Nephron progenitor cell (in vitro differentiated cells): ENCODE results near the gene CYLD.

Source experiments
- DNase-seq: peaks from one replicate; pipeline ENCODE4 v3.0.0; 2021
- H3K27ac Mint-ChIP-seq: 2 replicates; pipeline ENCODE4 v1.8.0; 2021; ENCODE audit warnings: mild to moderate bottlenecking, moderate library complexity, mixed read lengths
- H3K27me3 Mint-ChIP-seq: 2 replicates; pipeline ENCODE4 v1.8.0; 2021; ENCODE audit warnings: mild to moderate bottlenecking, low read depth, mixed read lengths; ENCODE audit not compliant: poor library complexity
- H3K36me3 Mint-ChIP-seq: 2 replicates; pipeline ENCODE4 v1.8.0; 2021; ENCODE audit warnings: low read depth, mixed read lengths
- H3K4me1 Mint-ChIP-seq: 2 replicates; pipeline ENCODE4 v1.8.0; 2021; ENCODE audit warnings: mixed read lengths
- H3K4me3 Mint-ChIP-seq: 2 replicates; pipeline ENCODE4 v1.8.0; 2021; ENCODE audit warnings: mild to moderate bottlenecking, moderate library complexity, mixed read lengths
- H3K9me3 Mint-ChIP-seq: 2 replicates; pipeline ENCODE4 v1.8.0; 2021; ENCODE audit warnings: mild to moderate bottlenecking, moderate library complexity, mixed read lengths
- TF ChIP-seq, protein P1 (sequence below): fragments of 200-600 bp; sonication (generic); IDR thresholded peaks from 2 replicates; pipeline ENCODE4 v1.5.0; 2021; ENCODE audit warnings: antibody characterized with exemption

Gene CYLD

DNA sequence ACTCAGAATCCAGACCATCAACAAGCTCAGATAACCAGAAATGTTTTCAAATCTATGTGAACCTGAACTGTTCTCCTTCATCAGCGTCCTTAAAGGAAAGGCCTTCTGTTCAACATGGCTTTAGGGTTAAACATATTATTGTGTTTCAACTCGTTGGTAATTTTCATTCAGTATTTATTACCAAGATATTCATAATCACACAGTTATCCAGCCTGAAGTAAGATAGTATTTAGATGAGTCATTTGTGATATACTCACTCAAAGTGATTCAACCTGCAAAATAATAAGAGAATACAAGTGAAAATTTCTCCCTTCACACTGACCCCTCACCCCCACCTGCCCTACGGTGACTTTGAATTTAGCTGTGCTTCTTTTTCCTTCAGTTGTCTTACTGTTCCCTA is 3.0 kb downstream of the CYLD start:
- peaks cover 35% of the 10 kb centered on the region for H3K4me1 Mint-ChIP-seq
- peaks cover 23% of the 10 kb centered on the region for H3K27me3 Mint-ChIP-seq
- no peaks in the 10 kb centered on the region for H3K9me3 Mint-ChIP-seq
- DNase-seq = no peak
- no peak overlapping the region for H3K4me3 Mint-ChIP-seq
- H3K36me3 Mint-ChIP-seq = peaks cover 8% of the 10 kb centered on the region
- TF ChIP-seq, protein P1, sequence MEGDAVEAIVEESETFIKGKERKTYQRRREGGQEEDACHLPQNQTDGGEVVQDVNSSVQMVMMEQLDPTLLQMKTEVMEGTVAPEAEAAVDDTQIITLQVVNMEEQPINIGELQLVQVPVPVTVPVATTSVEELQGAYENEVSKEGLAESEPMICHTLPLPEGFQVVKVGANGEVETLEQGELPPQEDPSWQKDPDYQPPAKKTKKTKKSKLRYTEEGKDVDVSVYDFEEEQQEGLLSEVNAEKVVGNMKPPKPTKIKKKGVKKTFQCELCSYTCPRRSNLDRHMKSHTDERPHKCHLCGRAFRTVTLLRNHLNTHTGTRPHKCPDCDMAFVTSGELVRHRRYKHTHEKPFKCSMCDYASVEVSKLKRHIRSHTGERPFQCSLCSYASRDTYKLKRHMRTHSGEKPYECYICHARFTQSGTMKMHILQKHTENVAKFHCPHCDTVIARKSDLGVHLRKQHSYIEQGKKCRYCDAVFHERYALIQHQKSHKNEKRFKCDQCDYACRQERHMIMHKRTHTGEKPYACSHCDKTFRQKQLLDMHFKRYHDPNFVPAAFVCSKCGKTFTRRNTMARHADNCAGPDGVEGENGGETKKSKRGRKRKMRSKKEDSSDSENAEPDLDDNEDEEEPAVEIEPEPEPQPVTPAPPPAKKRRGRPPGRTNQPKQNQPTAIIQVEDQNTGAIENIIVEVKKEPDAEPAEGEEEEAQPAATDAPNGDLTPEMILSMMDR = no peak
- H3K27ac Mint-ChIP-seq = no peak overlapping the region

DNA sequence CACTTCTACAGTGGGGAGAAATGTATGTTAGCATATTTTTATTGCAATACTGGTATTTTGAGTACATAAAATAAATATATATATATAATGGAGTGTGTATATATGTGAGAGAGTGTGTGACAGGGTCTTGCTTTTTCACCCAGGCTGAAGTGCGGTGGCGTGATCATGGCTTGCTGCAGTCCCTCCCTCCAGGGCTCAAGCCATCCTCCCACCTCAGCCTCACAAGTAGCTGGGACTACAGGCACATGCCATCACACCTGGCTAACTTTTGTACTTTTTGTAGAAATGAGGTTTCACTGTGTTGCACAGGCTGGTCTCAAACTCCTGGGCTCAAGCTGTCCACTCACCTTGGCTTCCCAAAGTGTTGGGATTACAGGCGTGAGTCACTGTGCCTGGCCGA is 4.1 kb downstream of the CYLD start:
- TF ChIP-seq, protein P1 = no peak
- DNase-seq = no peak
- no peaks in the 10 kb centered on the region for H3K9me3 Mint-ChIP-seq
- peaks cover 19% of the 10 kb centered on the region for H3K27me3 Mint-ChIP-seq
- H3K36me3 Mint-ChIP-seq = peaks cover 8% of the 10 kb centered on the region
- H3K4me3 Mint-ChIP-seq = no peak overlapping the region
- peaks cover 30% of the 10 kb centered on the region for H3K4me1 Mint-ChIP-seq
- no peak overlapping the region for H3K27ac Mint-ChIP-seq

DNA sequence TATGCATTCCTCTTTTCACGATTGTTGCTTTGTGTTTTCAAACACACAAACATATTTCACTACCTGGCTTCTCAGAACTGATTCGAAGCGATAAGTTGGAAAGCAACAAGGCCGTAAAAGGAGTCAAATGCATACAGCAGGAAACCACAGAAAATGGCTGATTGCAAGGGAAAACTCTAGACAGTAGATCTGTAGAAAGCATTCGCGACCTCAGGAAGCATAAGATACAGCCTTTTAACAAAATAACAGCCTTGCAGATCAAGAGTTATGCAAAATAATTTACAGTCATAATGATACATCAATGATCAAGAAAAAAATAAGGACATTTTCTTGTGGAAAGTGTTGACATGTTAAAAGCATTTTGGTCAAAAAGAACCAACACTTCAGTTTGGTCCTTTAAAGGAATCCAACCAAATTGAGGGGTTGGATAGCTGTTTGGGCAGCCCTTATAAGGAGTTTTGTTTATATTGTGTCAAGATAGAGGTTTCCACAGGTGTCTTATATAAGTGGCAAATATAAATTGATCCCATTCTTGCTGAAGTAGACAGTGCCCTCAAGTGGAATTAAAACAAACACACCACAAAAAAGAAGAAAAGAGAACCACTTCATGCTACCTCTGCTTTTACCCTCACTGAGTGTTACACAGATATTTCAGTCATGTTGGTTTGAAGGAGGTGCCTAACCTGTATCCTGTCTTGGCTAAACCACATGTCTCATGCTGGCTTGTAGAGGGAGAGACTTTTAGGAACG is 5.5 kb downstream of the CYLD start:
- no peak for DNase-seq

DNA sequence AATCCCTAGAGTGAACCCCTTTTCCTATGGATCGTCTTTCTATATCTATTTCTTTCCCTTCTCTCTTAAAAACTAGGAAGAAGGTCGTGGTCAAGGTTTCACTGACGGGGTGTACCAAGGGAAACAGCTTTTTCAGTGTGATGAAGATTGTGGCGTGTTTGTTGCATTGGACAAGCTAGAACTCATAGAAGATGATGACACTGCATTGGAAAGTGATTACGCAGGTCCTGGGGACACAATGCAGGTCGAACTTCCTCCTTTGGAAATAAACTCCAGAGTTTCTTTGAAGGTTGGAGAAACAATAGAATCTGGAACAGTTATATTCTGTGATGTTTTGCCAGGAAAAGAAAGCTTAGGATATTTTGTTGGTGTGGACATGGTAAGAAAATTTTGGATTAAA is 9.6 kb downstream of the CYLD start:
- H3K4me3 Mint-ChIP-seq = no peak overlapping the region
- no peak overlapping the region for H3K27ac Mint-ChIP-seq
- peaks cover 23% of the 10 kb centered on the region for H3K36me3 Mint-ChIP-seq
- no peaks in the 10 kb centered on the region for H3K27me3 Mint-ChIP-seq
- H3K9me3 Mint-ChIP-seq = no peaks in the 10 kb centered on the region
- H3K4me1 Mint-ChIP-seq = peaks cover 17% of the 10 kb centered on the region
- TF ChIP-seq, protein P1 = no peak
- no peak for DNase-seq

More for the DNA sequence above, 5.5 kb downstream of the CYLD start:
- H3K9me3 Mint-ChIP-seq = no peaks in the 10 kb centered on the region
- TF ChIP-seq, protein P1 = peak; percentile 22
- H3K27me3 Mint-ChIP-seq = peaks cover 19% of the 10 kb centered on the region
- no peak overlapping the region for H3K27ac Mint-ChIP-seq
- H3K36me3 Mint-ChIP-seq = peaks cover 11% of the 10 kb centered on the region
- no peak overlapping the region for H3K4me3 Mint-ChIP-seq
- H3K4me1 Mint-ChIP-seq = peaks cover 23% of the 10 kb centered on the region

DNA sequence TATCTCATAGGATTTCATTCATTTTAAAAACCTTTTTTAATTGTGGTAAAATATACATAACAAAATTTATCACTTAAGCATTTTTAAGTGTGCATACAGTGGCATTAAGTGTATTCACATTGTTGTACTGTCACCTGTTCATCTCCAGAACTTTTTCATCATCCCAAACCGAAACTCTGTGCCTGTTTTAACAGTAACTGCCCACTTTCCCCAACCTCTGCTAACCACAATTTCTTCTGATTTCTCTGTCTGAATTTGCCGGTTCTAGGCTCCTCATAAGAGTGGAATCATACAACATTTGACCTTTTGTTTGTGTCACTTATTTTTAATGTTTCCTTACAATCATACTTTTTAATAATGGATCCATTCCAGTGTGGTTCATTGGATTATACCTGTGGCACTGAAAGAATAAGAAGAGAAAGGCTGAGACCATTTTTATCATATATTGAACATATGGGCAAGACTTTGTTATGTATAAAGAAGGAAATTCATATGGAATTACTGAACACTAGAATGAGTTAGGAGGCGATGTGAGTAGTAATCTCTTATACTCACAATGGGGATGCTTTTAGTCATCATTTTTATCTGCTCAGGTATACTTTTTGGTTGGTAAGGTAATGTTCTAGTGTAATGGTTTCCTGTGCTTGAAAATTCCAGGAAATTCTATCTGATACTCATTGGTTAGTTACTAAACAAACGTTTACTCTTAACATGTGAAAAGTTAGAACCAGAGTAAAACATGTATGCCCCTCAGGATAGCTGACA is 10.8 kb downstream of the CYLD start:
- TF ChIP-seq, protein P1 = no peak
- Mint-ChIP-seq H3K4me3 (no peak overlapping the region), H3K36me3 (peaks cover 23% of the 10 kb centered on the region), H3K9me3 (no peaks in the 10 kb centered on the region), H3K27ac (no peak overlapping the region), H3K27me3 (no peaks in the 10 kb centered on the region), H3K4me1 (peaks cover 10% of the 10 kb centered on the region)
- DNase-seq = no peak
